ENCODE results near the gene AGT. TPM values are rescaled to one million over a fixed set of nuclear protein-coding genes. Genes with fewer than 3 reads are reported as not detected.

Gene AGT
- polyA plus RNA-seq, 2 of the 4 experiments (the other 2 are of a cell fraction), result 0.06 to 0.18 TPM

GRCh38 chr1:230712470-230712942, 1.4 kb downstream of the AGT start:
- Histone ChIP-seq H3K4me3 (no peak overlapping the region), H3K27ac (no peak overlapping the region), H3K4me1 (peaks cover 10% of the 10 kb centered on the region; the same call in 2 of the 3 replicates), H3K4me2 (no peak overlapping the region), H3K9me3 (no peaks in the 10 kb centered on the region)
- POLR2A ChIA-PET, result no interaction called here
- ATAC-seq, result no peak
- WGBS (ENCODE audit: missing lambda C conversion rate), result 79% methylated on average over 17 of the region's 17 CpGs
- TF ChIP-seq KDM1A (IDR thresholded peaks at IDR 0.05; ENCODE audit: low read depth) (no peak), FOXS1 (CRISPR knock-in tag; IDR thresholded peaks at IDR 0.05) (no peak)
- CTCF ChIA-PET, result no interaction called here
- FAIRE-seq, result no peak
- no peak for DNase-seq (ENCODE audit: low read depth in 1 of 2, low spot score in 1 of 2)

- FAIRE-seq, result no peak
- TF ChIP-seq NFE2L2 (conservative IDR thresholded peaks at IDR 0.05; ENCODE audit: low read length) (no peak), CBX2 (IDR thresholded peaks at IDR 0.05; ENCODE audit: borderline replicate concordance, low read depth) (no peak), RNF2 (IDR thresholded peaks at IDR 0.05; ENCODE audit: borderline replicate concordance, low read depth) (no peak), MAX (IDR thresholded peaks at IDR 0.05) (no peak), ZSCAN20 (CRISPR knock-in tag; IDR thresholded peaks at IDR 0.05) (no peak), SMC3 (IDR thresholded peaks at IDR 0.05) (no peak), TP53 (CRISPR knock-in tag; IDR thresholded peaks at IDR 0.05) (no peak)
- peaks cover 10% of the 10 kb centered on the region; the same call in 2 of the 3 replicates for H3K4me1 ChIP-seq
Observed at GRCh38 chr1:230711245-230711644, 2.7 kb downstream of the AGT start.

GRCh38 chr1:230710543-230710904, 3.4 kb downstream of the AGT start:
- WGBS (ENCODE audit: missing lambda C conversion rate), result 81% methylated on average over 8 of the region's 8 CpGs
- Histone ChIP-seq H3K9me3 (no peaks in the 10 kb centered on the region), H3K4me3 (no peak overlapping the region), H3K4me2 (no peak overlapping the region), H3K4me1 (peaks cover 10% of the 10 kb centered on the region; the same call in 2 of the 3 replicates), H3K27ac (no peak overlapping the region)
- ChIA-PET POLR2A (no interaction called here), CTCF (interaction anchor here (1.0 to 1.4 kb wide), 2 partner anchors 69 to 500 kb away, joined by 3 to 4 read pairs; partner anchors contain the start of gene COG2)
- ATAC-seq, result no peak
- TF ChIP-seq EP300 (IDR thresholded peaks at IDR 0.05) (no peak), MYC (IDR thresholded peaks at IDR 0.05; ENCODE audit: borderline replicate concordance, low read length) (no peak), POLR2AphosphoS2 (conservative IDR thresholded peaks at IDR 0.05; ENCODE audit: low read length) (no peak), NPAS2 (CRISPR knock-in tag; IDR thresholded peaks at IDR 0.05; ENCODE audit: borderline replicate concordance) (no peak), GATA3 (IDR thresholded peaks at IDR 0.05; ENCODE audit: borderline replicate concordance) (no peak), EHF (CRISPR knock-in tag; IDR thresholded peaks at IDR 0.05) (no peak), FOSL2 (IDR thresholded peaks at IDR 0.05) (no peak), FOSL2 (CRISPR knock-in tag; IDR thresholded peaks at IDR 0.05) (no peak), RAD21 (conservative IDR thresholded peaks at IDR 0.05 in 1 of 2, IDR thresholded peaks at IDR 0.05 in 1 of 2) (no peak)
- DNase-seq (ENCODE audit: low read depth in 1 of 2, low spot score in 1 of 2), result no peak
- FAIRE-seq, result no peak

More at GRCh38 chr1:230711245-230711644, 2.7 kb downstream of the AGT start:
- POLR2A ChIA-PET, result no interaction called here
- H3K4me2 ChIP-seq, result no peak overlapping the region
- H3K4me3 ChIP-seq, result no peak overlapping the region
- no peaks in the 10 kb centered on the region for H3K9me3 ChIP-seq
- CTCF ChIA-PET, result interaction anchor here (0.5 to 1.4 kb wide), 2 partner anchors 21 to 69 kb away, joined by 3 to 4 read pairs; partner anchors contain the start of gene COG2
- ATAC-seq, result no peak
- 56% methylated on average over 3 of the region's 3 CpGs for WGBS (ENCODE audit: missing lambda C conversion rate)
- no peak for DNase-seq (ENCODE audit: low read depth in 1 of 2, low spot score in 1 of 2)
- H3K27ac ChIP-seq, result no peak overlapping the region

GRCh38 chr1:230709619-230710542, 4.0 kb downstream of the AGT start:
- CTCF ChIA-PET, result interaction anchor here (1.0 to 1.4 kb wide), 2 partner anchors 68 to 500 kb away, joined by 3 to 4 read pairs; partner anchors contain the start of gene COG2
- Histone ChIP-seq H3K4me2 (no peak overlapping the region), H3K9me3 (no peaks in the 10 kb centered on the region), H3K27ac (no peak overlapping the region), H3K4me3 (no peak overlapping the region), H3K4me1 (peaks cover 10% of the 10 kb centered on the region; the same call in 2 of the 3 replicates)
- POLR2A ChIA-PET, result no interaction called here
- WGBS (ENCODE audit: missing lambda C conversion rate), result 62% methylated on average over 10 of the region's 18 CpGs
- no peak for FAIRE-seq
- DNase-seq (ENCODE audit: low read depth in 1 of 2, low spot score in 1 of 2), result no peak
- ATAC-seq, result no peak
- TF ChIP-seq ELK1 (IDR thresholded peaks at IDR 0.05; ENCODE audit: low read depth, low read length) (no peak), TFCP2L1 (CRISPR knock-in tag; IDR thresholded peaks at IDR 0.05) (no peak), E2F6 (IDR thresholded peaks at IDR 0.05; ENCODE audit: borderline replicate concordance, low read depth) (no peak), HOXB13 (CRISPR knock-in tag; IDR thresholded peaks at IDR 0.05; ENCODE audit: low read depth) (no peak), HDAC2 (IDR thresholded peaks at IDR 0.05) (no peak), EHF (CRISPR knock-in tag; IDR thresholded peaks at IDR 0.05) (no peak), ZC3H11A (IDR thresholded peaks at IDR 0.05) (no peak), SMC3 (IDR thresholded peaks at IDR 0.05) (no peak), RFX5 (IDR thresholded peaks at IDR 0.05) (no peak), HOXB5 (CRISPR knock-in tag; IDR thresholded peaks at IDR 0.05) (no peak), CEBPB (IDR thresholded peaks at IDR 0.05) (no peak), RNF2 (IDR thresholded peaks at IDR 0.05; ENCODE audit: borderline replicate concordance, low read depth) (no peak), POLR2AphosphoS2 (conservative IDR thresholded peaks at IDR 0.05; ENCODE audit: low read length) (no peak), ESRRA (IDR thresholded peaks at IDR 0.05; ENCODE audit: borderline replicate concordance, low read length) (no peak)

Data from A549 (cell line).